Heart right ventricle (tissue), 16 donors: ENCODE measurements around the gene LARP4B. TPM values are rescaled to one million over a fixed set of nuclear protein-coding genes. Genes with fewer than 3 reads are reported as not detected.

Source experiments
- ATAC-seq, 8 donors: fragments of 200-7000 bp; cut with Tn5 transposase; one replicate each; pipeline ENCODE4 v1.9.1; 2020; ENCODE audit warnings: mild to moderate bottlenecking in 8 of 8, moderate library complexity in 8 of 8, moderate number of reproducible peaks in 1 of 8
- DNase-seq, 2 donors: peaks; one replicate each; pipeline ENCODE4 v3.0.0-alpha.2; 2020
- H3K27ac ChIP-seq, 10 donors: fragments of 200-600 bp; sonication (generic) in 2 of 10; one replicate each; pipeline versions ENCODE4 v1.5.0 to v1.8.0; 2020 to 2022; ENCODE audit warnings: mild to moderate bottlenecking in 3 of 10
- H3K27me3 ChIP-seq, 7 donors: fragments of 200-600 bp; one replicate each; pipeline ENCODE4 v1.8.0; 2021 to 2022; ENCODE audit warnings: mild to moderate bottlenecking in 2 of 7
- H3K36me3 ChIP-seq, 9 donors: fragments of 200-600 bp; sonication (generic) in 1 of 9; one replicate each; pipeline versions ENCODE4 v1.5.0 to v1.8.0; 2020 to 2022; ENCODE audit warnings: mild to moderate bottlenecking in 2 of 9
- H3K4me1 ChIP-seq, 9 donors: fragments of 200-600 bp; sonication (generic) in 1 of 9; one replicate each; pipeline versions ENCODE4 v1.5.0 to v1.8.0; 2020 to 2022; ENCODE audit warnings: mild to moderate bottlenecking in 4 of 9
- H3K4me3 ChIP-seq, 10 donors: fragments of 200-600 bp; sonication (generic) in 2 of 10; one replicate each; pipeline versions ENCODE4 v1.5.0 to v1.8.0; 2020 to 2022; ENCODE audit warnings: mild to moderate bottlenecking in 7 of 10, moderate library complexity in 2 of 10
- H3K9me3 ChIP-seq, 11 donors: fragments of 200-600 bp in 10 of 11; sonication (generic) in 2 of 11; one replicate each; pipeline versions ENCODE4 v1.5.0 to v1.8.0; 2013 to 2022; ENCODE audit warnings: mild to moderate bottlenecking in 2 of 11, control low read depth in 1 of 11, moderate library complexity in 1 of 11
- CTCF ChIP-seq, 9 donors: fragments of 200-600 bp; sonication (generic) in 2 of 9; IDR thresholded peaks; one replicate each; pipeline versions ENCODE4 v1.5.0 to v1.8.0; 2021 to 2022; ENCODE audit warnings: antibody characterized with exemption in 9 of 9, mild to moderate bottlenecking in 5 of 9, moderate library complexity in 1 of 9
- WGBS, 2 donors: extraction: QIAGEN DNeasy Blood & Tissue Kit; methylation state at CpG; one replicate each; pipeline ENCODE4 v1.1.7; 2013; ENCODE audit warnings: inconsistent platforms in 1 of 2; 5-methylcytosine and 5-hydroxymethylcytosine counted together
- intact Hi-C, 10 donors: fragments of 100-400 bp; cut with DNase I; formaldehyde crosslinking; loops; one replicate each; pipeline versions ENCODE4 v1.11.1 to v1.14.2; 2022
- polyA plus RNA-seq, 2 donors: library from polyadenylated mRNA; stranded (reverse); fragments of 200-250 nt; gene quantifications; one replicate each; pipeline ENCODE4 v1.2.3, GENCODE V29; 2013
- total RNA-seq, 10 donors: library from RNA; stranded (reverse); fragmentation: NEBNext Ultra II Directional in 3 of 10; extraction: Animal tissue kit (Norgen Biotek cat#: 25700) in 3 of 10; gene quantifications; one replicate each; pipeline versions ENCODE4 v1.2.1 to v1.2.4, GENCODE V29; 2021 to 2023
- donor health status: Arrhythmogenic right ventricular cardiomyopathy.
- donor health status: ischemic (EF 13 %, LVEDD 7.1; RV severe dilation, severe dysfunction).
- donor health status: healthy with polysubstance abuse.
- donor health status: DM: no; HTN: yes; CAD: no.
- donor health status: DM: no; HTN: no; CAD: no.
- donor health status: ischemic (EF 25% LVEDD 6.9; RV normal size, moderate dysfunction).
- donor health status: ischemic (EF 25% LVEDD 5.7; RV mildly dilated, moderate dysfunction).
- donor health status: healthy.
- donor health status: DM: yes; HTN: yes; CAD: no.
- donor health status: Ischemic cardiomyopathy.
- donor health status: ischemic (EF 35%, LVEDD 5.7; RV mildly dilated, moderate dysfunction).
- donor health status: nonischemic (EF 11% LVEDD 7.7; RV severe dilation, severe dysfunction).
- donor health status: DM: yes; HTN: yes; CAD: no.
- donor health status: PGD.
- donor health status: ischemic (EF 29% LVEDD 5.4; RV normal size, mild dysfunction).
- donor health status: nonischemic (EF 23%, LVEDD 6.1; RV moderate dilation, normal function).

LARP4B gene
- total and polyA plus RNA-seq, 12 donors, result 10.6 to 82.6 (median 61.9) TPM

GRCh38 chr10:953836-954235 is 22.3 kb upstream of the LARP4B start:
- Histone ChIP-seq H3K27me3 (peaks cover 0 to 14% (median 0%) of the 10 kb centered on the region in 7 donors), H3K4me1 (no peaks in the 10 kb centered on the region), H3K27ac (no peak overlapping the region), H3K9me3 (no peaks in the 10 kb centered on the region), H3K36me3 (no peaks in the 10 kb centered on the region), H3K4me3 (no peak overlapping the region)
- intact Hi-C loops, result no loop called here
- no peak for TF ChIP-seq CTCF (IDR thresholded peaks at IDR 0.05)
- WGBS, 2 donors, result 89 to 91% methylated on average over 11 of the region's 11 CpGs
- ATAC-seq (no peak), DNase-seq (no peak)

- Histone ChIP-seq H3K4me1 (peaks cover 0 to 7% (median 0%) of the 10 kb centered on the region in 9 donors), H3K27ac (no peak overlapping the region), H3K27me3 (peaks cover 0 to 14% (median 0%) of the 10 kb centered on the region in 7 donors), H3K4me3 (no peak overlapping the region), H3K9me3 (no peaks in the 10 kb centered on the region), H3K36me3 (no peaks in the 10 kb centered on the region)
- 78% methylated on average over 9 of the region's 9 CpGs for WGBS, 2 donors
- intact Hi-C loops, result no loop called here
- DNase-seq (no peak), ATAC-seq (no peak)
- TF ChIP-seq CTCF (IDR thresholded peaks at IDR 0.05), result no peak
Measured at GRCh38 chr10:949446-949845, 17.9 kb upstream of the LARP4B start.

DNA sequence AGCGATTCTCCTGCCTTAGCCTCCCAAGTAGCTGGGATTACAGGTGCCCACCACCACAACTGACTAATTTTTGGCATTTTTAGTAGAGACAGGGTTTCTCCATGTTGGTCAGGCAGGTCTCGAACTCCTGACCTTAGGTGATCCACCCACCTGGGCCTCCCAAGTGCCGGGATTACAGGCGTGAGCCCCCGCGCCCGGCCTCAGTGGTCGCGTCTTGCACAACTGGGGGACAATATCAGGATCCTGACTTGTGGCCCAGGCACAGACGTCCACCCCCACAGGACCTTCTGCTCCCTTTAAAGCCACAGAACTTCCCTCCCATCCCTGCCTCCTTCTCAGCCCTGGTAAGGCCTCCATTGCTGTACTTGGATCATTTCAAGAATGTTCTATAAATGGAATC is 16.8 kb upstream of the LARP4B start:
- no peaks in the 10 kb centered on the region for H3K36me3 ChIP-seq
- H3K27me3 ChIP-seq, result peaks cover 0 to 8% (median 0%) of the 10 kb centered on the region in 7 donors
- no peak for ATAC-seq
- peaks cover 0 to 16% (median 0%) of the 10 kb centered on the region in 9 donors for H3K4me1 ChIP-seq
- H3K9me3 ChIP-seq, result no peaks in the 10 kb centered on the region
- no peak overlapping the region for H3K27ac ChIP-seq
- no peak overlapping the region for H3K4me3 ChIP-seq
- no peak for DNase-seq
- intact Hi-C loops, result no loop called here
- WGBS, 2 donors, result 92 to 93% methylated on average over 10 of the region's 10 CpGs
- TF ChIP-seq CTCF (IDR thresholded peaks at IDR 0.05), result no peak

GRCh38 chr10:947881-948280 is 16.4 kb upstream of the LARP4B start:
- WGBS, 2 donors, result 92 to 96% methylated on average over 10 of the region's 10 CpGs
- H3K4me1 ChIP-seq, result peaks cover 0 to 16% (median 0%) of the 10 kb centered on the region in 9 donors
- intact Hi-C loops, result no loop called here
- ATAC-seq (no peak), DNase-seq (no peak)
- H3K27me3 ChIP-seq, result peaks cover 0 to 8% (median 0%) of the 10 kb centered on the region in 7 donors
- no peaks in the 10 kb centered on the region for H3K36me3 ChIP-seq
- no peak overlapping the region for H3K27ac ChIP-seq
- H3K9me3 ChIP-seq, result no peaks in the 10 kb centered on the region
- no peak for TF ChIP-seq CTCF (IDR thresholded peaks at IDR 0.05)
- H3K4me3 ChIP-seq, result no peak overlapping the region
